HG02763 (cell line): ENCODE results near the gene TBC1D3D.
"Not testable (repeated sequence)": the region's sequence is repeated elsewhere in the genome, so short reads cannot be mapped to it uniquely, and the experiment has no call there.

Experiments used
- ATAC-seq: cut with Tn5 transposase; IDR thresholded peaks from one replicate; pipeline ENCODE4 v1.9.1; 2021; ENCODE audit warnings: mild to moderate bottlenecking, moderate library complexity; ENCODE audit not compliant: unreplicated experiment

Gene TBC1D3D

DNA sequence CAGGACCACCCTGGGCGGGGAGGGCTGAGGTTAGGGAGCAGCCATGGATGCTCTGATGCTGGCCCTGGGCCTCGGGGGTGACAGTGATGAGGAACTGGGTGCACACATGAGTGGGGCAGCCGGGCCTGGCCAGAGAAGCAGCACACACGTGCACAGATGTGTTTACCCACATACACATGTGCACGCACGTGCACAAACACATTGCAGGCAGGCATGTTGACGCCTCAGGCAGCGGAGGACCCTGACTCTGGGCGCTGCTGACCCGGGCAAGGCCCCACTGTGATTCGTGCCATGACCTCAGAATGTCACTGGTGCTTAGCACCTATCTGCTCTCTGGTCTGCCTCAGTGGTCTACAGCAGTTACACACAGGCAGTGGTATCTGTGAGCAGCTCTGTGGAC is at the start of gene TBC1D3D:
TBC1D3D (plus strand) TSS at position 301 of the 400 bp plus-strand sequence. CDS start 1,585 bp downstream, outside the sequence.
- not testable (repeated sequence) for ATAC-seq

- ATAC-seq = not testable (repeated sequence)
Measured at GRCh38 chr17:37988960-37989359, 14.8 kb upstream of the TBC1D3D start, which contains the start of gene TBC1D3L. TBC1D3L (minus strand) TSS chr17:37989060; CDS start chr17:37987520, 1,540 bp downstream.
